Mesenchymal stem cell (in vitro differentiated cells and primary cell): ENCODE measurements around the gene ZNF284. TPM values are rescaled to one million over a fixed set of nuclear protein-coding genes. Genes with fewer than 3 reads are reported as not detected.
"Not testable (repeated sequence)": the region's sequence is repeated elsewhere in the genome, so short reads cannot be mapped to it uniquely, and the experiment has no call there.

Experiments used
- DNase-seq: peaks from one replicate; pipeline ENCODE4 v3.0.0-alpha.2; 2013
- H2AFZ ChIP-seq: one replicate; pipeline ENCODE4 v1.6.1; 2013; ENCODE audit warnings: low read depth, mild to moderate bottlenecking, control low read depth, inconsistent platforms, low read length, moderate library complexity
- H2AK5ac ChIP-seq: 2 replicates; pipeline ENCODE4 v1.6.1; 2013; ENCODE audit warnings: low read length, moderate library complexity, mild to moderate bottlenecking, inconsistent platforms; ENCODE audit not compliant: severe bottlenecking
- H2BK120ac ChIP-seq: one replicate; pipeline ENCODE4 v1.6.1; 2013; ENCODE audit warnings: low read depth, mild to moderate bottlenecking, inconsistent platforms, low read length, moderate library complexity
- H2BK12ac ChIP-seq, 2 experiments: one replicate each; pipeline ENCODE4 v1.6.1; 2013; ENCODE audit warnings: inconsistent platforms in 2 of 2, low read length in 2 of 2, mild to moderate bottlenecking in 2 of 2, moderate library complexity in 2 of 2, control low read depth in 1 of 2
- H2BK15ac ChIP-seq: one replicate; pipeline ENCODE4 v1.6.1; 2013; ENCODE audit warnings: mild to moderate bottlenecking, low read depth, inconsistent platforms; ENCODE audit not compliant: poor library complexity, severe bottlenecking
- H2BK5ac ChIP-seq: 2 replicates; pipeline ENCODE4 v1.6.1; 2013; ENCODE audit warnings: low read depth, mild to moderate bottlenecking, low read length, control low read depth, inconsistent platforms; ENCODE audit not compliant: poor library complexity, severe bottlenecking
- H3K14ac ChIP-seq, 2 experiments: one replicate each; pipeline ENCODE4 v1.6.1; 2013; ENCODE audit warnings: inconsistent platforms in 2 of 2, low read length in 2 of 2, control low read depth in 1 of 2, mild to moderate bottlenecking in 1 of 2, moderate library complexity in 1 of 2
- H3K18ac ChIP-seq, 2 experiments: one replicate each; pipeline ENCODE4 v1.6.1; 2013; ENCODE audit warnings: inconsistent platforms in 2 of 2, low read length in 2 of 2, control low read depth in 1 of 2, low read depth in 1 of 2, mild to moderate bottlenecking in 1 of 2
- H3K23ac ChIP-seq, 2 experiments: one replicate each; pipeline ENCODE4 v1.6.1; 2013; ENCODE audit warnings: inconsistent platforms in 2 of 2, low read length in 2 of 2, mild to moderate bottlenecking in 2 of 2, moderate library complexity in 2 of 2, control low read depth in 1 of 2
- H3K27ac ChIP-seq: 2 replicates; pipeline ENCODE4 v1.5.1; 2013; ENCODE audit warnings: mild to moderate bottlenecking, moderate library complexity, low read length, control low read depth, inconsistent platforms; ENCODE audit not compliant: poor library complexity, severe bottlenecking
- H3K27me3 ChIP-seq, 2 experiments: 2 replicates each; pipeline versions ENCODE4 v1.6.1 to v1.7.0; 2013; ENCODE audit warnings: low read length in 2 of 2, mild to moderate bottlenecking in 2 of 2, moderate library complexity in 2 of 2, control low read depth in 1 of 2, inconsistent platforms in 1 of 2; ENCODE audit not compliant: control insufficient read depth in 1 of 2, insufficient read depth in 1 of 2
- H3K36me3 ChIP-seq, 2 experiments: 2 replicates each; pipeline versions ENCODE4 v1.6.1 to v1.7.0; 2013; ENCODE audit warnings: low read length in 2 of 2, control low read depth in 1 of 2, inconsistent platforms in 1 of 2, low read depth in 1 of 2, mild to moderate bottlenecking in 1 of 2; ENCODE audit not compliant: insufficient read depth in 2 of 2, control insufficient read depth in 1 of 2
- H3K4ac ChIP-seq, 2 experiments: one replicate each; pipeline ENCODE4 v1.6.1; 2013; ENCODE audit warnings: inconsistent platforms in 2 of 2, low read length in 2 of 2, mild to moderate bottlenecking in 2 of 2, moderate library complexity in 2 of 2, control low read depth in 1 of 2, low read depth in 1 of 2
- H3K4me1 ChIP-seq: 2 replicates; pipeline ENCODE4 v1.6.1; 2013; ENCODE audit warnings: low read depth, low read length, control low read depth; ENCODE audit not compliant: control insufficient read depth, insufficient read depth
- H3K4me2 ChIP-seq: 2 replicates; pipeline ENCODE4 v1.6.1; 2013; ENCODE audit warnings: low read length, mild to moderate bottlenecking, inconsistent platforms; ENCODE audit not compliant: poor library complexity, severe bottlenecking
- H3K4me3 ChIP-seq, 2 experiments: 2 replicates each; pipeline versions ENCODE4 v1.5.1 to v1.7.0; 2013; ENCODE audit warnings: low read length in 2 of 2, mild to moderate bottlenecking in 2 of 2, control low read depth in 1 of 2, low read depth in 1 of 2; ENCODE audit not compliant: insufficient read depth in 1 of 2
- H3K79me1 ChIP-seq: replicated peaks from 2 replicates; pipeline ENCODE4 v1.6.1; 2013; ENCODE audit warnings: mild to moderate bottlenecking, control low read depth, low read length, inconsistent platforms; ENCODE audit not compliant: poor library complexity, severe bottlenecking
- H3K9ac ChIP-seq: 2 replicates; pipeline ENCODE4 v1.7.0; 2013; ENCODE audit warnings: mild to moderate bottlenecking, low read length, moderate library complexity
- H3K9me3 ChIP-seq: 2 replicates; pipeline ENCODE4 v1.7.0; 2013; ENCODE audit warnings: mild to moderate bottlenecking, low read length; ENCODE audit not compliant: control insufficient read depth
- H4K8ac ChIP-seq: one replicate; pipeline ENCODE4 v1.6.1; 2013; ENCODE audit warnings: inconsistent platforms, mild to moderate bottlenecking, low read length, moderate library complexity
- H4K91ac ChIP-seq: one replicate; pipeline ENCODE4 v1.6.1; 2013; ENCODE audit warnings: mild to moderate bottlenecking, low read length, inconsistent platforms
- WGBS: methylation state at CpG from one replicate; pipeline ENCODE4 v1.1.7; 2013; ENCODE audit warnings: mixed read lengths; 5-methylcytosine and 5-hydroxymethylcytosine counted together
- small RNA-seq: library from polyadenylated mRNA; stranded (forward); fragments of <200 nt; extraction: miRNeasy Mini kit (QIAGEN cat#:217004); gene quantifications from one replicate; pipeline ENCODE3, GENCODE V24; 2013; ENCODE audit warnings: low read depth

Gene ZNF284

GRCh38 chr19:44121162-44121561 lies 49.2 kb downstream of the ZNF284 start:
- Histone ChIP-seq H3K9me3 (peaks cover 26% of the 10 kb centered on the region), H3K36me3 (peaks cover 14 to 87% of the 10 kb centered on the region in 2 experiments)
- DNase-seq, H4K8ac ChIP-seq, H3K4ac ChIP-seq, H3K27me3 ChIP-seq, H2BK15ac ChIP-seq, H3K4me2 ChIP-seq, H3K27ac ChIP-seq, H2BK12ac ChIP-seq, H2AFZ ChIP-seq, H2BK120ac ChIP-seq, H4K91ac ChIP-seq, H3K9ac ChIP-seq, H3K4me3 ChIP-seq, H2AK5ac ChIP-seq, H2BK5ac ChIP-seq, H3K18ac ChIP-seq, H3K23ac ChIP-seq, H3K14ac ChIP-seq, H3K4me1 ChIP-seq, H3K79me1 ChIP-seq: not testable (repeated sequence)
- no CpG with 5 or more reads among the region's 4 CpGs for WGBS

GRCh38 chr19:44131955-44132354 lies 60.0 kb downstream of the ZNF284 start:
- H3K4me2 ChIP-seq: no peak overlapping the region
- peaks cover 15 to 58% of the 10 kb centered on the region in 2 experiments for H3K36me3 ChIP-seq
- no peak overlapping the region for H3K4ac ChIP-seq
- no peaks in the 10 kb centered on the region for H3K4me1 ChIP-seq
- no peak overlapping the region for H3K14ac ChIP-seq
- peaks cover 51% of the 10 kb centered on the region for H3K9me3 ChIP-seq
- no peak for DNase-seq
- no peak overlapping the region for H3K23ac ChIP-seq
- H2AFZ ChIP-seq: no peak overlapping the region
- peak overlapping the region in 1 of 2 experiments; percentile 3 for H3K4me3 ChIP-seq
- H3K27ac ChIP-seq: no peak overlapping the region
- H3K79me1 ChIP-seq: no peaks in the 10 kb centered on the region
- H2BK120ac ChIP-seq: no peak overlapping the region
- H2BK5ac ChIP-seq: no peak overlapping the region
- H4K91ac ChIP-seq: no peak overlapping the region
- no peak overlapping the region for H3K18ac ChIP-seq
- H2BK12ac ChIP-seq: no peak overlapping the region
- H4K8ac ChIP-seq: no peak overlapping the region
- H3K9ac ChIP-seq: no peak overlapping the region
- no peak overlapping the region for H2AK5ac ChIP-seq
- H3K27me3 ChIP-seq: no peaks in the 10 kb centered on the region
- no peak overlapping the region for H2BK15ac ChIP-seq
- 96% methylated on average over 3 of the region's 5 CpGs for WGBS

Small RNA genes within 50 kb of the gene (small RNA-seq; reads per million reads assigned to genes)
- not detected for gene RNU6-902P
